Progenitor cell of endocrine pancreas (in vitro differentiated cells): Measurements from ENCODE around the gene POC1B. TPM values are rescaled to one million over a fixed set of nuclear protein-coding genes. Genes with fewer than 3 reads are reported as not detected.
A peak's percentile ranks its signal among the peaks of the same experiment; 100 is the strongest.

Source experiments
- DNase-seq: peaks from one replicate; pipeline ENCODE4 v3.0.0; 2021; ENCODE audit warnings: low spot score; ENCODE audit not compliant: unreplicated experiment
- H3K27ac Mint-ChIP-seq: 2 replicates; pipeline ENCODE4 v1.8.0; 2021; ENCODE audit warnings: mild to moderate bottlenecking, moderate library complexity, mixed read lengths
- H3K27me3 Mint-ChIP-seq: 2 replicates; pipeline ENCODE4 v1.8.0; 2021; ENCODE audit warnings: mixed read lengths
- H3K36me3 Mint-ChIP-seq: 2 replicates; pipeline ENCODE4 v1.8.0; 2022; ENCODE audit warnings: mixed read lengths; ENCODE audit not compliant: insufficient read depth
- H3K4me1 Mint-ChIP-seq: 2 replicates; pipeline ENCODE4 v1.8.0; 2021; ENCODE audit warnings: low read depth, mixed read lengths
- H3K4me3 Mint-ChIP-seq: 2 replicates; pipeline ENCODE4 v1.8.0; 2021; ENCODE audit warnings: low read depth, mild to moderate bottlenecking, moderate library complexity, mixed read lengths
- H3K9me3 Mint-ChIP-seq: 2 replicates; pipeline ENCODE4 v1.8.0; 2021; ENCODE audit warnings: low read depth, mixed read lengths
- CTCF ChIP-seq: fragments of 200-600 bp; sonication (generic); IDR thresholded peaks from one replicate; pipeline ENCODE4 v1.5.0; 2021; ENCODE audit warnings: antibody characterized with exemption, mild to moderate bottlenecking; ENCODE audit not compliant: unreplicated experiment
- total RNA-seq: library from RNA; stranded (reverse); gene quantifications from 2 replicates; pipeline ENCODE4 v1.2.1, GENCODE V29; 2021

The POC1B gene
- total RNA-seq, 1 donor from 2014 or later: 34.4 TPM

DNA sequence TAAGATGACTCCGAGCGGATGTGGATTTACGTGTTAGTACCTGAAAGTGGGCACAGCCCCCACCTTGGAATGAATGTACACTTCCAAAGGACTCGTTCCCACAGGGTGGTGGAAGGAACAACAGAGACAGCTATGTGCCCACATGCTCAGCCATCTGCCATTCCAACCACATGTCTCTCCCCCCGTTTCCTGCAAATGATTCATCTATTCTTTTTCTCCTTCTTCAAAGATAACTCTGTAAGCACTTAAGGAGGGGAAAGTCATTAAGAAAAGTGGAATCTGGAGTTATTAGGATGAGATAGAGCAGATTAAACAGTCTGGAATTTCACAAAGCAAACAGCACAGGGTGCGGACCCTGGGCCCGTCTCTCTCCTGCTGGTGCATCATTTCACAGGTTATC, 155.0 kb downstream of the POC1B start:
- Mint-ChIP-seq H3K27me3 (no peaks in the 10 kb centered on the region), H3K4me3 (no peak overlapping the region), H3K4me1 (peaks cover 42% of the 10 kb centered on the region), H3K9me3 (no peaks in the 10 kb centered on the region), H3K27ac (peak overlapping the region; percentile 50), H3K36me3 (peaks cover 2% of the 10 kb centered on the region)
- no peak for TF ChIP-seq CTCF
- no peak for DNase-seq

- H3K4me1 Mint-ChIP-seq: peaks cover 42% of the 10 kb centered on the region
- H3K27ac Mint-ChIP-seq: peak overlapping the region; percentile 50
Measured at GRCh38 chr12:89370421-89370831, 155.4 kb downstream of the POC1B start.

More at GRCh38 chr12:89370421-89370831, 155.4 kb downstream of the POC1B start:
- Mint-ChIP-seq H3K36me3 (peaks cover 2% of the 10 kb centered on the region), H3K27me3 (no peaks in the 10 kb centered on the region), H3K9me3 (no peaks in the 10 kb centered on the region), H3K4me3 (no peak overlapping the region)
- TF ChIP-seq CTCF: no peak
- no peak for DNase-seq

Other genes with a start within 250 kb of the POC1B start
- gene DUSP6, start 173.5 kb downstream of the POC1B start, total RNA-seq: 80.1 and 85.8 TPM in 2 replicates
- 25.7 and 27.9 TPM in 2 replicates for gene GALNT4, start 1.3 kb downstream of the POC1B start, total RNA-seq
- gene ATP2B1, start 182.8 kb upstream of the POC1B start, total RNA-seq: 105 and 110 TPM in 2 replicates